K562 (cell line): ENCODE data around the gene FTO. TPM values are rescaled to one million over a fixed set of nuclear protein-coding genes. Genes with fewer than 3 reads are reported as not detected.

Experiments
- HDAC8 ChIP-seq: fragments of 450-650 bp; IDR thresholded peaks from 2 replicates; pipeline ENCODE4 v1.6.1; 2016; ENCODE audit warnings: mild to moderate bottlenecking, missing genetic modification characterization, moderate library complexity, missing compliant biosample characterization
- POLR2A ChIP-seq: fragments of 450-650 bp; conservative IDR thresholded peaks from 2 replicates; pipeline ENCODE4 v1.6.1; 2016
- RBM25 ChIP-seq: fragments of 200-400 bp; formaldehyde crosslinking; IDR thresholded peaks from 2 replicates; pipeline ENCODE4 v1.6.1; 2018; ENCODE audit warnings: low read length, low read depth, moderate library complexity; ENCODE audit not compliant: severe bottlenecking
- TRIM24 ChIP-seq, 2 experiments: fragments of 450-650 bp; IDR thresholded peaks; 2 replicates each; pipeline ENCODE4 v1.6.1; 2016
- XRCC4 ChIP-seq: IDR thresholded peaks from one replicate; pipeline ENCODE4 v1.6.1; 2011; ENCODE audit not compliant: insufficient read depth, insufficient read length; ENCODE audit errors: extremely low read depth
- ZNF224 ChIP-seq: sonication (generic); formaldehyde crosslinking; IDR thresholded peaks from 2 replicates; pipeline ENCODE4 v1.8.0; 2022; ENCODE audit warnings: mild to moderate bottlenecking, missing genetic modification reagents
- ZNF75A ChIP-seq: fragments of 450-650 bp; formaldehyde crosslinking; IDR thresholded peaks from 2 replicates; pipeline ENCODE4 v1.4.0; 2020; ENCODE audit warnings: mild to moderate bottlenecking
- polyA plus RNA-seq, 8 experiments: library from polyadenylated mRNA; depleted of rRNA in 4 of 8; stranded (reverse) in 5 of 8; unstranded in 3 of 8; fragments of >200 nt; fragmentation: Nextera tagmentation in 2 of 8; fragmentation: Illumina TruSeq in 1 of 8; extraction: Ambion mirVana in 2 of 8; extraction: Trizol in 1 of 8; gene quantifications; 2 replicates each; pipeline versions ENCODE4 v1.2.1 to v1.2.3, GENCODE V29; 2011 to 2014; ENCODE audit warnings: inconsistent platforms in 1 of 8, missing spikeins in 1 of 8
- total RNA-seq, 7 experiments: library from RNA; depleted of rRNA in 6 of 7; stranded (reverse); fragments of >200 nt in 6 of 7; fragmentation: Illumina TruSeq in 2 of 7; extraction: Trizol in 2 of 7; gene quantifications; 2 replicates each; pipeline versions ENCODE4 v1.2.1 to v1.2.3, GENCODE V29; 2011 to 2021; ENCODE audit warnings: low replicate concordance in 1 of 7
- TF ChIP-seq, protein P1 (sequence below): fragments of 200-800 bp; sonication (Bioruptor generic); IDR thresholded peaks from 2 replicates; pipeline ENCODE4 v1.6.1; 2016; ENCODE audit warnings: missing genetic modification characterization, missing compliant biosample characterization
- TF ChIP-seq, protein P2 (sequence below), 2 experiments: fragments of 450-650 bp in 1 of 2; sonication (generic) in 1 of 2; formaldehyde crosslinking; conservative IDR thresholded peaks; 2 replicates each; pipeline versions ENCODE4 v1.4.0 to v1.8.1; 2020 to 2022; ENCODE audit warnings: mild to moderate bottlenecking in 1 of 2, missing genetic modification reagents in 1 of 2
- TF ChIP-seq, protein P3 (sequence below): IDR thresholded peaks from 2 replicates; pipeline ENCODE4 v1.6.1; 2011; ENCODE audit warnings: borderline replicate concordance, low read depth, mild to moderate bottlenecking, moderate library complexity, low read length; ENCODE audit not compliant: insufficient read depth, poor library complexity, severe bottlenecking
- TF ChIP-seq, protein P4 (sequence below): IDR thresholded peaks from 3 replicates; pipeline ENCODE4 v1.6.1; 2011; ENCODE audit warnings: borderline replicate concordance, mild to moderate bottlenecking; ENCODE audit not compliant: insufficient read length, insufficient read depth
- TF ChIP-seq, protein P5 (sequence below): fragments of 200-400 bp; formaldehyde crosslinking; IDR thresholded peaks from 2 replicates; pipeline ENCODE4 v1.6.1; 2017; ENCODE audit warnings: mild to moderate bottlenecking, low read depth, low read length, moderate library complexity

The FTO gene
- total and polyA plus RNA-seq, 9 of the 15 experiments (the other 6 are each of a cell fraction or from before 2014, with no cell fraction given): 11.3 to 27.7 (median 25.5) TPM

DNA sequence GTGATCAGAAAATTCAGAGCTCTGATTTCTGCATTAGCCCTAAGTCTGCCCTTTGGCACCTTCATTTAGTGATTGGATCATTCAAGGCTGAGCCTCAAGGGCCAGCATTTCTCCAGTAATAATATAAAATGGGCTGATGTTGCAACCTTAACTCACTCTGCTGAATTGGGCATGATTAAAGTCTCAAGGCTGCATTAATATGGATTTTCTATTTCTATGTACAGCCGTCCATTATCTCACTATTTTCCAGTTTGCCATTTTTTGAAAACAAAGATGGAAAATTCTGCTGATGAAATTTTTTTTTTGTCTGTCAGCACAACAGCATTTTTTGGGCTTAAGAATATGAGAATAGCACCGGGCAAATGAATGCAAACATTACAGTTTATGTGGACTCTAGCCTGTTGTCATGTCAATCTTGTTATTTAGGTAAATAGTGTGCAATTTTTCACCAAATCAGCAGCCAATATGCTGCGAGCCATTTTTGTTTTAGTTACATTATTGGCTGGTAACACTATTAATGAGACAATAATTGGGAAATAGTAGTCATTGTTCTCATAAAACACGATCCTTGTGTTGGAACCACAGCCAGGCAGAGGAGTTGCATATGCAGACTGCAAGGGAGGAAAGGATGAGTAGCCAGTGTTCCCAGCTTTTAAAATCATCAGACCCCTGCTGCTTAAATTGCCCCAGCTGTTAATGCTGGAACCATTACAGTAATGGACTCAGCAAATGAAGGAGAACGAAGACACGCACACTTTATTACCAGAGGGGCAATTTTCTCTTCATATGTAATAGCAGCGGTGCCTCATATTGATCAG is 10.5 kb downstream of the FTO start (continued):
- TF ChIP-seq, protein P1, sequence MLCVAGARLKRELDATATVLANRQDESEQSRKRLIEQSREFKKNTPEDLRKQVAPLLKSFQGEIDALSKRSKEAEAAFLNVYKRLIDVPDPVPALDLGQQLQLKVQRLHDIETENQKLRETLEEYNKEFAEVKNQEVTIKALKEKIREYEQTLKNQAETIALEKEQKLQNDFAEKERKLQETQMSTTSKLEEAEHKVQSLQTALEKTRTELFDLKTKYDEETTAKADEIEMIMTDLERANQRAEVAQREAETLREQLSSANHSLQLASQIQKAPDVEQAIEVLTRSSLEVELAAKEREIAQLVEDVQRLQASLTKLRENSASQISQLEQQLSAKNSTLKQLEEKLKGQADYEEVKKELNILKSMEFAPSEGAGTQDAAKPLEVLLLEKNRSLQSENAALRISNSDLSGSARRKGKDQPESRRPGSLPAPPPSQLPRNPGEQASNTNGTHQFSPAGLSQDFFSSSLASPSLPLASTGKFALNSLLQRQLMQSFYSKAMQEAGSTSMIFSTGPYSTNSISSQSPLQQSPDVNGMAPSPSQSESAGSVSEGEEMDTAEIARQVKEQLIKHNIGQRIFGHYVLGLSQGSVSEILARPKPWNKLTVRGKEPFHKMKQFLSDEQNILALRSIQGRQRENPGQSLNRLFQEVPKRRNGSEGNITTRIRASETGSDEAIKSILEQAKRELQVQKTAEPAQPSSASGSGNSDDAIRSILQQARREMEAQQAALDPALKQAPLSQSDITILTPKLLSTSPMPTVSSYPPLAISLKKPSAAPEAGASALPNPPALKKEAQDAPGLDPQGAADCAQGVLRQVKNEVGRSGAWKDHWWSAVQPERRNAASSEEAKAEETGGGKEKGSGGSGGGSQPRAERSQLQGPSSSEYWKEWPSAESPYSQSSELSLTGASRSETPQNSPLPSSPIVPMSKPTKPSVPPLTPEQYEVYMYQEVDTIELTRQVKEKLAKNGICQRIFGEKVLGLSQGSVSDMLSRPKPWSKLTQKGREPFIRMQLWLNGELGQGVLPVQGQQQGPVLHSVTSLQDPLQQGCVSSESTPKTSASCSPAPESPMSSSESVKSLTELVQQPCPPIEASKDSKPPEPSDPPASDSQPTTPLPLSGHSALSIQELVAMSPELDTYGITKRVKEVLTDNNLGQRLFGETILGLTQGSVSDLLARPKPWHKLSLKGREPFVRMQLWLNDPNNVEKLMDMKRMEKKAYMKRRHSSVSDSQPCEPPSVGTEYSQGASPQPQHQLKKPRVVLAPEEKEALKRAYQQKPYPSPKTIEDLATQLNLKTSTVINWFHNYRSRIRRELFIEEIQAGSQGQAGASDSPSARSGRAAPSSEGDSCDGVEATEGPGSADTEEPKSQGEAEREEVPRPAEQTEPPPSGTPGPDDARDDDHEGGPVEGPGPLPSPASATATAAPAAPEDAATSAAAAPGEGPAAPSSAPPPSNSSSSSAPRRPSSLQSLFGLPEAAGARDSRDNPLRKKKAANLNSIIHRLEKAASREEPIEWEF (CRISPR knock-in tag): no peak
- TF ChIP-seq, protein P2, sequence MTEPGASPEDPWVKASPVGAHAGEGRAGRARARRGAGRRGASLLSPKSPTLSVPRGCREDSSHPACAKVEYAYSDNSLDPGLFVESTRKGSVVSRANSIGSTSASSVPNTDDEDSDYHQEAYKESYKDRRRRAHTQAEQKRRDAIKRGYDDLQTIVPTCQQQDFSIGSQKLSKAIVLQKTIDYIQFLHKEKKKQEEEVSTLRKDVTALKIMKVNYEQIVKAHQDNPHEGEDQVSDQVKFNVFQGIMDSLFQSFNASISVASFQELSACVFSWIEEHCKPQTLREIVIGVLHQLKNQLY (CRISPR knock-in tag; conservative IDR thresholded peaks at IDR 0.05): no peak
- TF ChIP-seq, protein P3, sequence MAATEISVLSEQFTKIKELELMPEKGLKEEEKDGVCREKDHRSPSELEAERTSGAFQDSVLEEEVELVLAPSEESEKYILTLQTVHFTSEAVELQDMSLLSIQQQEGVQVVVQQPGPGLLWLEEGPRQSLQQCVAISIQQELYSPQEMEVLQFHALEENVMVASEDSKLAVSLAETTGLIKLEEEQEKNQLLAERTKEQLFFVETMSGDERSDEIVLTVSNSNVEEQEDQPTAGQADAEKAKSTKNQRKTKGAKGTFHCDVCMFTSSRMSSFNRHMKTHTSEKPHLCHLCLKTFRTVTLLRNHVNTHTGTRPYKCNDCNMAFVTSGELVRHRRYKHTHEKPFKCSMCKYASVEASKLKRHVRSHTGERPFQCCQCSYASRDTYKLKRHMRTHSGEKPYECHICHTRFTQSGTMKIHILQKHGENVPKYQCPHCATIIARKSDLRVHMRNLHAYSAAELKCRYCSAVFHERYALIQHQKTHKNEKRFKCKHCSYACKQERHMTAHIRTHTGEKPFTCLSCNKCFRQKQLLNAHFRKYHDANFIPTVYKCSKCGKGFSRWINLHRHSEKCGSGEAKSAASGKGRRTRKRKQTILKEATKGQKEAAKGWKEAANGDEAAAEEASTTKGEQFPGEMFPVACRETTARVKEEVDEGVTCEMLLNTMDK: no peak
- TF ChIP-seq ZNF224 (no peak), POLR2A (no peak), RBM25 (no peak), HDAC8 (tag) (no peak), ZNF75A (CRISPR knock-in tag) (no peak), XRCC4 (no peak), TRIM24 (IDR thresholded peaks at IDR 0.05) (no peak)
- TF ChIP-seq, protein P4, sequence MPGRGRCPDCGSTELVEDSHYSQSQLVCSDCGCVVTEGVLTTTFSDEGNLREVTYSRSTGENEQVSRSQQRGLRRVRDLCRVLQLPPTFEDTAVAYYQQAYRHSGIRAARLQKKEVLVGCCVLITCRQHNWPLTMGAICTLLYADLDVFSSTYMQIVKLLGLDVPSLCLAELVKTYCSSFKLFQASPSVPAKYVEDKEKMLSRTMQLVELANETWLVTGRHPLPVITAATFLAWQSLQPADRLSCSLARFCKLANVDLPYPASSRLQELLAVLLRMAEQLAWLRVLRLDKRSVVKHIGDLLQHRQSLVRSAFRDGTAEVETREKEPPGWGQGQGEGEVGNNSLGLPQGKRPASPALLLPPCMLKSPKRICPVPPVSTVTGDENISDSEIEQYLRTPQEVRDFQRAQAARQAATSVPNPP: no peak
- TF ChIP-seq, protein P5, sequence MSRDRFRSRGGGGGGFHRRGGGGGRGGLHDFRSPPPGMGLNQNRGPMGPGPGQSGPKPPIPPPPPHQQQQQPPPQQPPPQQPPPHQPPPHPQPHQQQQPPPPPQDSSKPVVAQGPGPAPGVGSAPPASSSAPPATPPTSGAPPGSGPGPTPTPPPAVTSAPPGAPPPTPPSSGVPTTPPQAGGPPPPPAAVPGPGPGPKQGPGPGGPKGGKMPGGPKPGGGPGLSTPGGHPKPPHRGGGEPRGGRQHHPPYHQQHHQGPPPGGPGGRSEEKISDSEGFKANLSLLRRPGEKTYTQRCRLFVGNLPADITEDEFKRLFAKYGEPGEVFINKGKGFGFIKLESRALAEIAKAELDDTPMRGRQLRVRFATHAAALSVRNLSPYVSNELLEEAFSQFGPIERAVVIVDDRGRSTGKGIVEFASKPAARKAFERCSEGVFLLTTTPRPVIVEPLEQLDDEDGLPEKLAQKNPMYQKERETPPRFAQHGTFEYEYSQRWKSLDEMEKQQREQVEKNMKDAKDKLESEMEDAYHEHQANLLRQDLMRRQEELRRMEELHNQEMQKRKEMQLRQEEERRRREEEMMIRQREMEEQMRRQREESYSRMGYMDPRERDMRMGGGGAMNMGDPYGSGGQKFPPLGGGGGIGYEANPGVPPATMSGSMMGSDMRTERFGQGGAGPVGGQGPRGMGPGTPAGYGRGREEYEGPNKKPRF: no peak
